Right lobe of liver (tissue), 6 donors: ENCODE data around the gene PDE4C. TPM values are rescaled to one million over a fixed set of nuclear protein-coding genes. Genes with fewer than 3 reads are reported as not detected.

ENCODE experiments used
- ATAC-seq, 4 donors: fragments of 200-7000 bp; cut with Tn5 transposase; one replicate each; pipeline ENCODE4 v1.9.1; 2020; ENCODE audit warnings: mild to moderate bottlenecking in 4 of 4, moderate library complexity in 4 of 4
- DNase-seq, 3 donors: peaks; one replicate each; pipeline ENCODE4 v3.0.0-alpha.2; 2020
- H3K27ac ChIP-seq, 3 donors: fragments of 200-600 bp; one replicate each; pipeline ENCODE4 v1.8.0; 2022
- H3K27me3 ChIP-seq, 2 donors: fragments of 200-600 bp; one replicate each; pipeline ENCODE4 v1.8.0; 2022
- H3K36me3 ChIP-seq, 4 donors: fragments of 200-600 bp; sonication (generic) in 1 of 4; one replicate each; pipeline versions ENCODE4 v1.5.1 to v1.8.0; 2017 to 2022; ENCODE audit warnings: control low read depth in 1 of 4
- H3K4me1 ChIP-seq, 4 donors: fragments of 200-600 bp; sonication (generic) in 1 of 4; one replicate each; pipeline versions ENCODE4 v1.5.1 to v1.8.0; 2017 to 2022; ENCODE audit warnings: control low read depth in 1 of 4
- H3K4me3 ChIP-seq, 3 donors: fragments of 200-600 bp; one replicate each; pipeline ENCODE4 v1.8.0; 2022
- H3K9me3 ChIP-seq, 4 donors: fragments of 200-600 bp; sonication (generic) in 1 of 4; one replicate each; pipeline versions ENCODE4 v1.5.1 to v1.8.0; 2017 to 2022; ENCODE audit warnings: control low read depth in 1 of 4
- CTCF ChIP-seq, 4 donors: fragments of 200-600 bp in 3 of 4; fragments of 450-650 bp in 1 of 4; IDR thresholded peaks; one replicate each; pipeline versions ENCODE4 v1.5.1 to v1.8.0; 2016 to 2022; ENCODE audit warnings: antibody characterized with exemption in 4 of 4, mild to moderate bottlenecking in 2 of 4
- POLR2A ChIP-seq: fragments of 450-650 bp; IDR thresholded peaks from one replicate; pipeline ENCODE4 v1.6.1; 2017; ENCODE audit warnings: antibody characterized with exemption, mild to moderate bottlenecking
- WGBS: methylation state at CpG from one replicate; pipeline ENCODE4 v1.1.6; 2018; ENCODE audit warnings: low coverage, low lambda C conversion rate; ENCODE audit not compliant: insufficient coverage; ENCODE audit errors: missing lambda C conversion rate; 5-methylcytosine and 5-hydroxymethylcytosine counted together
- intact Hi-C, 2 donors: fragments of 100-400 bp; cut with DNase I; formaldehyde crosslinking; loops; one replicate each; pipeline versions ENCODE4 v1.11.2 to v1.14.1; 2022
- total RNA-seq, 6 experiments: library from RNA; depleted of rRNA in 2 of 6; stranded (reverse); fragments of >200 nt in 2 of 6; fragmentation: NEBNext Ultra II Directional in 3 of 6; extraction: Animal tissue kit (Norgen Biotek cat#: 25700) in 3 of 6; gene quantifications; one replicate each; pipeline versions ENCODE4 v1.1.0 to v1.2.4, GENCODE V29; 2016 to 2023
- donor health status: DM: no; HTN: yes; CAD: no.
- donor health status: DM: no; HTN: no; CAD: no.
- donor health status: DM: no; HTN: no; CAD: no.
- donor health status: DM: no; HTN: yes; CAD: no.
- donor health status: DM: no; HTN: yes; CAD: no.

PDE4C gene
- total RNA-seq, 6 experiments from 2014 or later = 0.25 to 1.1 (median 0.57) TPM

- H3K4me1 ChIP-seq = peaks cover 0 to 8% (median 2%) of the 10 kb centered on the region in 4 donors
- no peaks in the 10 kb centered on the region for H3K27me3 ChIP-seq
- ATAC-seq (peak in 1 of 4 donors; percentile 4), DNase-seq (peak in 1 of 3 donors; percentile 60)
- intact Hi-C loops = no loop called here
- H3K9me3 ChIP-seq = no peaks in the 10 kb centered on the region
- H3K36me3 ChIP-seq = no peaks in the 10 kb centered on the region
- WGBS = 21% methylated on average over 8 of the region's 46 CpGs
- TF ChIP-seq POLR2A = no peak
- TF ChIP-seq CTCF (IDR thresholded peaks at IDR 0.05) = no peak
- H3K27ac ChIP-seq = peak overlapping the region in 2 of 3 donors; percentile 53 to 62
- peak overlapping the region; percentile 74 to 81 (median 76) for H3K4me3 ChIP-seq
These were observed 32.7 kb downstream of the PDE4C start for GRCh38 chr19:18193388-18194180.

DNA sequence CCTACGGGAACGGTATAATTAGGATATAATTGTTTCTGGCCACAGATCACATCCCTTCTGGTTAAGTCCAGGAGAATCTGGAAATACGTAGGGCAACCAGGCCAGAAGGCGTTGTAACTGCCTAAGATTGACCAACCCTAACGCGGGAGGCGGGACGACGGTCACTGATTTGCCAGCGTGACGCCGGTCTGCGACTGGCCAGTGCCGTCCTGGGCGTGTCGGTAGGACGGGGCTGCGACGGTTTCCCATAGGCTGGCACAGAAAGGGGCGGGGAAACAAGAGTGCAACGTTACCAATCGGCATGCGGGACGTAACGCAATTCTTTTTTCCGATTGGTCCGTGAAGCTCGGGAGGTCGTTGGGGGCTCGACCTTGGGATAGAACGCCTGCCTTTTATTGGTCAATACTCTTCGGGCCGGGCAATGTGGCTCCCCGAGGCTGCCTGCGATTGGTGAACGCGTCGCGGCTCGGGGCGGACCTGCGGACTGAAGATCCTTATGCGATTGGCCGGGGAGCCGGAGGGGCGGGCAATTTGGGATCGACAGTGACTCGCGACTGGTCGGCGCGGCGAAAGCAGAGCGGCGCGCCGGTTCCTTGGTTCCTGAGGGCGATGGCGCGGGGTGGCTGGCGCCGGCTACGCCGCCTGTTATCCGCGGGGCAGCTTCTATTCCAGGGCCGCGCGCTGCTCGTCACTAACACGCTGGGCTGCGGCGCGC lies 33.4 kb downstream of the PDE4C start, which contains the start of gene MPV17L2:
MPV17L2 (plus strand) TSS at position 546 of the 715 bp plus-strand sequence; CDS start at position 610, 64 bp downstream.
- ATAC-seq (peak; percentile 88 to 94 (median 92)), DNase-seq (peak; percentile 99 to 100 (median 100))
- Histone ChIP-seq H3K4me3 (peak within 1 kb of the TSS; percentile 74 to 81 (median 76)), H3K27me3 (no peaks in the 10 kb centered on the region), H3K9me3 (no peaks in the 10 kb centered on the region), H3K27ac (peak within 1 kb of the TSS; percentile 95 to 100 (median 97)), H3K4me1 (peaks cover 0 to 8% (median 2%) of the 10 kb centered on the region in 4 donors), H3K36me3 (no peaks in the 10 kb centered on the region)
- 0% methylated on average over 19 of the region's 74 CpGs for WGBS
- TF ChIP-seq POLR2A (peak; percentile 80), CTCF (IDR thresholded peaks at IDR 0.05) (no peak)
- intact Hi-C loops = no loop called here

DNA sequence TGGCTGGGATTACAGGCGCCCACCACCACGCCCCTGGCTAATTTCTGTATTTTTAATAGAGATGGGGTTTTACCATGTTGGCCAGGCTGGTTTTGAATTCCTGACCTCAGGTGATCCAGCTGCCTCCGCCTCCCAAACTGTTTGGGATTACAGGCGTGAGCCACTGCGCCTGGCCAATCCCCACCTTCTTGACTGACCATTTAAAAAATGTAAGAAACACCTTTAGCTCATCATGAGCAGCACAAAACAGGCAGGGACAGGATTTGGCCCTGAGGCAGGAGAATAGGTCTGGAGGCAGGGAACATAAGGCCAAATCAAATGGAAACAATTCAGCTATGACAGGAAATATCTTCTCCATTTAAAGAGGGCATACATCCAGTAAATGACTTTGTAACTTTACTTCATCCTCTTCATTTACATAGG lies 34.6 kb downstream of the PDE4C start:
- ATAC-seq (no peak), DNase-seq (no peak)
- Histone ChIP-seq H3K36me3 (no peaks in the 10 kb centered on the region), H3K4me3 (peak overlapping the region; percentile 37 to 59 (median 53)), H3K27ac (peak overlapping the region; percentile 95 to 100 (median 97)), H3K27me3 (no peaks in the 10 kb centered on the region), H3K4me1 (peaks cover 0 to 8% (median 2%) of the 10 kb centered on the region in 4 donors), H3K9me3 (no peaks in the 10 kb centered on the region)
- intact Hi-C loops = no loop called here
- TF ChIP-seq POLR2A (no peak), CTCF (IDR thresholded peaks at IDR 0.05) (no peak)
- 50% methylated on average over 2 of the region's 5 CpGs for WGBS

DNA sequence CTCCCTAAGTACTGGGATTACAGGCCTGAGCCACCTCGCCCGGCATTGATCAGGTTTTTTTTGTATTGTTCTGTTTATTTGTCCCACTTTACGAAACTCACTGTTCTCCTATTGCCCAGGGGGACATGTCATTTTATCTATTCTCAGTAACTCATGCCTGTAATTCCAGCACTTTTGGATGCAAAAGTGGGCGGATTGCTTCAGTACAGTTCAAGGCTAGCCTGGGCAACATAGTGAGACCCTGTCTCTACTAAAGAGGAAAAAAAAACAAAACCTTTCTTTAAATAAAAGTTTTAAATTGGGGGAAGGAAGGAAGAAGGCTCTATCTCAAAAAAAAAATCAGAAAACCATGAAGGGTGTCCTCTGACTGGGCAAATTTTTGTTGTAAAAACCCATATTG lies 36.0 kb downstream of the PDE4C start:
- Histone ChIP-seq H3K27me3 (no peaks in the 10 kb centered on the region), H3K36me3 (no peaks in the 10 kb centered on the region), H3K9me3 (no peaks in the 10 kb centered on the region), H3K4me3 (no peak overlapping the region), H3K27ac (no peak overlapping the region), H3K4me1 (peaks cover 0 to 8% (median 2%) of the 10 kb centered on the region in 4 donors)
- intact Hi-C loops = no loop called here
- TF ChIP-seq CTCF (IDR thresholded peaks at IDR 0.05) (no peak), POLR2A (no peak)
- ATAC-seq = no peak
- DNase-seq = no peak
- WGBS = 79% methylated on average over 4 of the region's 4 CpGs
